Measurements from ENCODE around the gene PLXNA2.

DNA sequence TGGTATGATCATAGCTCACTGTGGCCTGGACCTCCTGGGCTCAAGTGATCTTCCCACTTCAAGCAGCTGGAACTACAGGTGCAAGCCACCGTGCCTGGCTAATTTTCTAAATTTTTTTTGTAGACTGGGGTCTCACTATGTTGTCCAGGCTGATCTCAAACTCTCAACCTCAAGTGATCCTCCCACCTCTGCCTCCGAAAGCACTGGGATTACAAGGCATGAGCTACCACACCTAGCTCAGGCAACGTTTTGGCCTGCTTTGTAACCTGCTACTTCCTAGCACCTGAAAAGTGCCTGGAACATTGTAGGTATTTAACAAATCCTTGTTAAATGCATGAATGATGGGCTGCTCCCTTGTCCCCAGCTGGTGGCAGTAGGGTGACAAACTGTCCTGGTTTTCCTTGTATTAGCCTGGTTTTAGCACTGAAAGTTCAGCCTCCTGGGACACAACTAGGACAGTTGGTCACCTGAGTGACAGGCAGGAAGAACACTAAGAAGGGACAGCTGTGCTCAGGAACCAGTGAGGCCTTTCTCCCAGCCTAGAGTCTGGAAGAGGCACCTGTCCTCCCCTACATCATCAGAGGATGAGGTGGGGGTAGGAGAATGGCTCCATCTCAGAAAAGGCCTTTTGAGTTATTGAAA is 244.8 kb downstream of the PLXNA2 start:
- TF ChIP-seq, protein P1, sequence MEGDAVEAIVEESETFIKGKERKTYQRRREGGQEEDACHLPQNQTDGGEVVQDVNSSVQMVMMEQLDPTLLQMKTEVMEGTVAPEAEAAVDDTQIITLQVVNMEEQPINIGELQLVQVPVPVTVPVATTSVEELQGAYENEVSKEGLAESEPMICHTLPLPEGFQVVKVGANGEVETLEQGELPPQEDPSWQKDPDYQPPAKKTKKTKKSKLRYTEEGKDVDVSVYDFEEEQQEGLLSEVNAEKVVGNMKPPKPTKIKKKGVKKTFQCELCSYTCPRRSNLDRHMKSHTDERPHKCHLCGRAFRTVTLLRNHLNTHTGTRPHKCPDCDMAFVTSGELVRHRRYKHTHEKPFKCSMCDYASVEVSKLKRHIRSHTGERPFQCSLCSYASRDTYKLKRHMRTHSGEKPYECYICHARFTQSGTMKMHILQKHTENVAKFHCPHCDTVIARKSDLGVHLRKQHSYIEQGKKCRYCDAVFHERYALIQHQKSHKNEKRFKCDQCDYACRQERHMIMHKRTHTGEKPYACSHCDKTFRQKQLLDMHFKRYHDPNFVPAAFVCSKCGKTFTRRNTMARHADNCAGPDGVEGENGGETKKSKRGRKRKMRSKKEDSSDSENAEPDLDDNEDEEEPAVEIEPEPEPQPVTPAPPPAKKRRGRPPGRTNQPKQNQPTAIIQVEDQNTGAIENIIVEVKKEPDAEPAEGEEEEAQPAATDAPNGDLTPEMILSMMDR (IDR thresholded peaks at IDR 0.05; ENCODE audit: insufficient read depth, low read depth, low read length) = no peak
- no peak for TF ChIP-seq EZH2 (IDR thresholded peaks at IDR 0.05; ENCODE audit: insufficient read depth, low read length)

Measured in astrocyte (in vitro differentiated cells and primary cell).